ENCODE data around the gene OR51G2. TPM values are rescaled to one million over a fixed set of nuclear protein-coding genes. Genes with fewer than 3 reads are reported as not detected.
A peak's percentile ranks its signal among the peaks of the same experiment; 100 is the strongest.

The OR51G2 gene
- total RNA-seq, 6 donors from 2014 or later, result not detected

GRCh38 chr11:4922304-4922703 is 3.2 kb upstream of the OR51G2 start:
- no peak for DNase-seq
- Histone ChIP-seq H3K4me3 (no peak overlapping the region), H3K27ac (no peak overlapping the region), H3K27me3 (no peaks in the 10 kb centered on the region), H3K9me3 (no peaks in the 10 kb centered on the region), H3K36me3 (no peaks in the 10 kb centered on the region), H3K4me1 (no peaks in the 10 kb centered on the region)
- no peak for ATAC-seq (ENCODE audit: low FRiP score in 2 of 2)
- no peak for TF ChIP-seq CTCF (IDR thresholded peaks at IDR 0.05)
- no peak for TF ChIP-seq EP300 (IDR thresholded peaks at IDR 0.05)
- no peak for TF ChIP-seq POLR2AphosphoS5 (IDR thresholded peaks at IDR 0.05)
- TF ChIP-seq POLR2A (IDR thresholded peaks at IDR 0.05), result no peak
- 51 to 65% methylated on average over 1 of the region's 1 CpG for WGBS, 2 donors

GRCh38 chr11:4921796-4922195 is 2.6 kb upstream of the OR51G2 start:
- 52 to 70% methylated on average over 1 of the region's 1 CpG for WGBS, 2 donors
- DNase-seq (no peak), ATAC-seq (ENCODE audit: low FRiP score in 2 of 2) (no peak)
- Histone ChIP-seq H3K9me3 (no peaks in the 10 kb centered on the region), H3K4me1 (no peaks in the 10 kb centered on the region), H3K36me3 (no peaks in the 10 kb centered on the region), H3K27ac (no peak overlapping the region), H3K4me3 (no peak overlapping the region), H3K27me3 (no peaks in the 10 kb centered on the region)
- TF ChIP-seq POLR2A (IDR thresholded peaks at IDR 0.05) (no peak), EP300 (IDR thresholded peaks at IDR 0.05) (no peak), POLR2AphosphoS5 (IDR thresholded peaks at IDR 0.05) (no peak), CTCF (IDR thresholded peaks at IDR 0.05) (no peak)

DNA sequence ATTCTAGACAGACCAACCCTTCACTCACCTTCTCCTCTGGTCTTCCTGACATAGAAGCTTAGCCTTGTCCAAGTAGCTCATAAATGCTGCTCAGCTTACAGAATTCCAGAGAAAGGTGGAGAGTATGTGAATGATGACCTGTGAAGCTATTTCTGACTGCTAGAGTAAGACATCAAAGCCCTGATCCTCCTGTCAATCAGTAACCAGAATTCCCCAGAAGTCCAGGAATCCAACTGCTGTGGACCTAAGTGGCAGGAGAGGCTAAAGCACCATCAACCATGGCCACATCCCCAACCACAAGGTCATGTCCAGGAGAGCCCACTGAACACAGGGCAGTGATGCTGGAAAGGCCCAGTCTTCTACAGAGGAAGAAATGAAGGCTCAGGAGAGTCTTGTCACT is 2.6 kb downstream of the OR51G2 start:
- Histone ChIP-seq H3K36me3 (no peaks in the 10 kb centered on the region), H3K27ac (no peak overlapping the region), H3K27me3 (no peaks in the 10 kb centered on the region), H3K4me3 (no peak overlapping the region), H3K4me1 (no peaks in the 10 kb centered on the region), H3K9me3 (no peaks in the 10 kb centered on the region)
- DNase-seq, result no peak
- TF ChIP-seq EP300 (IDR thresholded peaks at IDR 0.05) (no peak), POLR2A (IDR thresholded peaks at IDR 0.05) (no peak), POLR2AphosphoS5 (IDR thresholded peaks at IDR 0.05) (no peak), CTCF (IDR thresholded peaks at IDR 0.05) (no peak)
- no peak for ATAC-seq (ENCODE audit: low FRiP score in 2 of 2)

- Histone ChIP-seq H3K9me3 (no peaks in the 10 kb centered on the region), H3K4me3 (no peak within 1 kb of the TSS), H3K27me3 (no peaks in the 10 kb centered on the region), H3K27ac (no peak within 1 kb of the TSS), H3K36me3 (no peaks in the 10 kb centered on the region), H3K4me1 (no peaks in the 10 kb centered on the region)
- TF ChIP-seq POLR2AphosphoS5 (IDR thresholded peaks at IDR 0.05), result no peak
- TF ChIP-seq EP300 (IDR thresholded peaks at IDR 0.05), result no peak
- no peak for TF ChIP-seq POLR2A (IDR thresholded peaks at IDR 0.05)
- no peak for TF ChIP-seq CTCF (IDR thresholded peaks at IDR 0.05)
- DNase-seq, result no peak
- ATAC-seq (ENCODE audit: low FRiP score in 2 of 2), result no peak
Measured at GRCh38 chr11:4903484-4903883, 15.7 kb downstream of the OR51G2 start, which contains the start of gene OR51A7. TSS of gene OR51A7 (plus strand) at chr11:4903783. CDS start at chr11:4907370, 3,587 bp downstream.

GRCh38 chr11:4891996-4892640 is 27.0 kb downstream of the OR51G2 start:
- H3K4me3 ChIP-seq, result no peak overlapping the region
- no peaks in the 10 kb centered on the region for H3K36me3 ChIP-seq
- H3K27ac ChIP-seq, result no peak overlapping the region
- H3K27me3 ChIP-seq, result no peaks in the 10 kb centered on the region
- no peaks in the 10 kb centered on the region for H3K4me1 ChIP-seq
- H3K9me3 ChIP-seq, result no peaks in the 10 kb centered on the region
- WGBS, 2 donors, result 85 to 87% methylated on average over 1 of the region's 1 CpG
- TF ChIP-seq POLR2AphosphoS5 (IDR thresholded peaks at IDR 0.05) (no peak), CTCF (IDR thresholded peaks at IDR 0.05) (no peak), POLR2A (IDR thresholded peaks at IDR 0.05) (no peak), EP300 (IDR thresholded peaks at IDR 0.05) (no peak)
- DNase-seq (no peak), ATAC-seq (ENCODE audit: low FRiP score in 2 of 2) (peak in 1 of 2 donors; percentile 38)

Measured in upper lobe of left lung (tissue), 6 donors.